ENCODE data around the gene C5orf52. TPM values are rescaled to one million over a fixed set of nuclear protein-coding genes. Genes with fewer than 3 reads are reported as not detected.

The C5orf52 gene
- total and polyA plus RNA-seq, 8 donors, result not detected

GRCh38 chr5:157651623-157652376 lies 19.5 kb upstream of the C5orf52 start:
- WGBS, 5 donors, result 19 to 51% (median 22%) methylated on average over 24 to 63 of the region's 63 CpGs
- Histone ChIP-seq H3K4me3 (peak overlapping the region; percentile 47 to 53 (median 49)), H3K36me3 (no peaks in the 10 kb centered on the region), H3K27me3 (peaks cover 0 to 5% (median 0%) of the 10 kb centered on the region in 3 donors), H3K27ac (peak overlapping the region in 3 of 5 donors; percentile 29 to 57 (median 54)), H3K9me3 (peaks cover 0 to 9% (median 2%) of the 10 kb centered on the region in 4 donors), H3K4me1 (peaks cover 0 to 12% (median 8%) of the 10 kb centered on the region in 4 donors)
- DNase-seq, result peak; percentile 73 to 93
- intact Hi-C loops (cut with DNase I; ENCODE audit: low total_unique reads), result no loop called here
- TF ChIP-seq POLR2AphosphoS5 (IDR thresholded peaks at IDR 0.05) (peak in 1 of 3 donors; percentile 19), CTCF (IDR thresholded peaks at IDR 0.05) (peak in 5 of 7 experiments; percentile 10 to 35 (median 14)), EP300 (IDR thresholded peaks at IDR 0.05) (no peak)

- WGBS, 5 donors, result 91 to 95% (median 92%) methylated on average over 15 of the region's 15 CpGs
- Histone ChIP-seq H3K4me1 (peaks cover 0 to 12% (median 8%) of the 10 kb centered on the region in 4 donors), H3K4me3 (peak within 1 kb of the TSS; percentile 47 to 53 (median 49)), H3K27ac (peak within 1 kb of the TSS in 3 of 5 donors; percentile 29 to 57 (median 54)), H3K36me3 (no peaks in the 10 kb centered on the region), H3K9me3 (peaks cover 0 to 14% (median 3%) of the 10 kb centered on the region in 4 donors), H3K27me3 (peaks cover 0 to 5% (median 0%) of the 10 kb centered on the region in 3 donors)
- TF ChIP-seq CTCF (IDR thresholded peaks at IDR 0.05) (no peak), EP300 (IDR thresholded peaks at IDR 0.05) (no peak)
- no peak for DNase-seq
- intact Hi-C loops (cut with DNase I; ENCODE audit: low total_unique reads), result no loop called here
Observed at GRCh38 chr5:157652377-157652692, 19.0 kb upstream of the C5orf52 start, which contains the start of gene SOX30. Gene SOX30 (minus strand): TSS chr5:157652438. CDS start chr5:157652078, 360 bp downstream.

- Histone ChIP-seq H3K4me3 (no peak overlapping the region), H3K27ac (no peak overlapping the region), H3K27me3 (no peaks in the 10 kb centered on the region), H3K4me1 (no peaks in the 10 kb centered on the region), H3K9me3 (peaks cover 0 to 30% (median 19%) of the 10 kb centered on the region in 4 donors), H3K36me3 (no peaks in the 10 kb centered on the region)
- WGBS, 5 donors, result 82 to 93% (median 85%) methylated on average over 2 of the region's 2 CpGs
- no peak for DNase-seq
- TF ChIP-seq EP300 (IDR thresholded peaks at IDR 0.05) (no peak), POLR2A (IDR thresholded peaks at IDR 0.05) (no peak), POLR2AphosphoS5 (IDR thresholded peaks at IDR 0.05) (no peak), CTCF (IDR thresholded peaks at IDR 0.05) (no peak)
- intact Hi-C loops (cut with DNase I; ENCODE audit: low total_unique reads), result no loop called here
Observed at GRCh38 chr5:157657516-157657915, 13.8 kb upstream of the C5orf52 start.

- no peaks in the 10 kb centered on the region for H3K4me1 ChIP-seq
- intact Hi-C loops (cut with DNase I; ENCODE audit: low total_unique reads), result no loop called here
- DNase-seq, result no peak
- H3K27me3 ChIP-seq, result no peaks in the 10 kb centered on the region
- no peak overlapping the region for H3K4me3 ChIP-seq
- WGBS, 5 donors, result 79 to 93% (median 88%) methylated on average over 1 of the region's 1 CpG
- H3K9me3 ChIP-seq, result peaks cover 0 to 25% (median 16%) of the 10 kb centered on the region in 4 donors
- TF ChIP-seq POLR2AphosphoS5 (IDR thresholded peaks at IDR 0.05), result no peak
- no peak for TF ChIP-seq POLR2A (IDR thresholded peaks at IDR 0.05)
- no peak for TF ChIP-seq CTCF (IDR thresholded peaks at IDR 0.05)
- no peak for TF ChIP-seq EP300 (IDR thresholded peaks at IDR 0.05)
- no peak overlapping the region for H3K27ac ChIP-seq
- no peaks in the 10 kb centered on the region for H3K36me3 ChIP-seq
Observed at GRCh38 chr5:157658893-157659292, 12.4 kb upstream of the C5orf52 start.

All from stomach (tissue), 9 donors.